B cell (primary cell): ENCODE data around the gene SLC35B2.

Source experiments
- EZH2 ChIP-seq: IDR thresholded peaks from 2 replicates; pipeline ENCODE4 v1.6.1; 2012; ENCODE audit warnings: borderline replicate concordance, low read depth, mild to moderate bottlenecking, moderate library complexity, low read length; ENCODE audit not compliant: insufficient read depth, poor library complexity, severe bottlenecking
- TF ChIP-seq, protein P1 (sequence below): fragments of 200-600 bp; IDR thresholded peaks from one replicate; pipeline ENCODE4 v1.8.0; 2022; ENCODE audit warnings: antibody characterized with exemption, mild to moderate bottlenecking

DNA sequence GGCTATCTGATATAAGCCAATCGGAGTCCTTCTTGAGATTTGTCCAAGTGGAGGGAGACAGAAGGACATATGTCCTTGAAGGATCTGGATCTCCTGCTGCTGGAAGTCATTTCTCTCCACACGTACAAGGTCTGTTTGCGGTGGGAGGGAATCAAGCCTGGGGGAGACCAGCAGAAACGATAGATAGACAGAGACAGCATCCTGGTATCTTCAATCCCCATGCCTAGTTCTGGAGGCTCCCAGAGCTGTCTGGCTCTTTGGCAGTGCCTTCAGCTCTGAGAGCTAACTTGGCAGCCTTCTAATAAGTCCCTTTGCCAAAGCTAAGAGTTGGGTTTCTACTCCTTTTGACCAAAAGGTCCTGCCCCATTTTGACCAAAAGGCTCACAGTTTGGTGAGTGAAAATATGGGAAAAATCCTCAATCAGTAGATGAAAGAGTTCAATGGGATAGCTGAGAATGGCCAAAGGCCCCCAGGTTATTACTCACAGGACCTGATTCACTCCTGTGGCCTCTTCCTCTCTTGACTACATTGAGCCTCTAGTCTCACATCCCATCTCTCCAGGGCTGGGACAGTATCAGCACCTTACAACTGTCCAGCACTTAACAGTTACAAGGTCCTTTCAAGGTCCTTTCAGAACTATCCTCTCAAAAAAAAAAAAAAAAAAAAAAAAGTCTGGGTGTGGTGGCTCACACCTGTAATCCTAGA is 35.5 kb upstream of the SLC35B2 start:
- TF ChIP-seq, protein P1, sequence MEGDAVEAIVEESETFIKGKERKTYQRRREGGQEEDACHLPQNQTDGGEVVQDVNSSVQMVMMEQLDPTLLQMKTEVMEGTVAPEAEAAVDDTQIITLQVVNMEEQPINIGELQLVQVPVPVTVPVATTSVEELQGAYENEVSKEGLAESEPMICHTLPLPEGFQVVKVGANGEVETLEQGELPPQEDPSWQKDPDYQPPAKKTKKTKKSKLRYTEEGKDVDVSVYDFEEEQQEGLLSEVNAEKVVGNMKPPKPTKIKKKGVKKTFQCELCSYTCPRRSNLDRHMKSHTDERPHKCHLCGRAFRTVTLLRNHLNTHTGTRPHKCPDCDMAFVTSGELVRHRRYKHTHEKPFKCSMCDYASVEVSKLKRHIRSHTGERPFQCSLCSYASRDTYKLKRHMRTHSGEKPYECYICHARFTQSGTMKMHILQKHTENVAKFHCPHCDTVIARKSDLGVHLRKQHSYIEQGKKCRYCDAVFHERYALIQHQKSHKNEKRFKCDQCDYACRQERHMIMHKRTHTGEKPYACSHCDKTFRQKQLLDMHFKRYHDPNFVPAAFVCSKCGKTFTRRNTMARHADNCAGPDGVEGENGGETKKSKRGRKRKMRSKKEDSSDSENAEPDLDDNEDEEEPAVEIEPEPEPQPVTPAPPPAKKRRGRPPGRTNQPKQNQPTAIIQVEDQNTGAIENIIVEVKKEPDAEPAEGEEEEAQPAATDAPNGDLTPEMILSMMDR: no peak
- no peak for TF ChIP-seq EZH2
